Colon (tissue), 2 donors: Measurements from ENCODE around the gene CCDC85A.

Experiments
- FAIRE-seq: peaks from 2 replicates; lab custom pipeline; 2012; peaks lifted over from hg19 to GRCh38; lab: Jason Lieb, UNC
- donor health status: control.
- donor health status: control.

CCDC85A gene

GRCh38 chr2:56309626-56310170 is 125.9 kb downstream of the CCDC85A start:
- no peak for FAIRE-seq

GRCh38 chr2:56313500-56313921 is 129.7 kb downstream of the CCDC85A start:
- no peak for FAIRE-seq

GRCh38 chr2:56314371-56314770 is 130.6 kb downstream of the CCDC85A start:
- no peak for FAIRE-seq

- no peak for FAIRE-seq
Measured at GRCh38 chr2:56314796-56315195, 131.0 kb downstream of the CCDC85A start.

- no peak for FAIRE-seq
Measured at GRCh38 chr2:56315376-56315775, 131.6 kb downstream of the CCDC85A start.

GRCh38 chr2:56316011-56316410 is 132.2 kb downstream of the CCDC85A start:
- FAIRE-seq = no peak

- FAIRE-seq = no peak
Measured at GRCh38 chr2:56318147-56318546, 134.4 kb downstream of the CCDC85A start.

GRCh38 chr2:56325661-56326345 is 142.0 kb downstream of the CCDC85A start:
- FAIRE-seq = no peak

GRCh38 chr2:56326346-56326741 is 142.6 kb downstream of the CCDC85A start:
- no peak for FAIRE-seq

GRCh38 chr2:56331810-56332209 is 148.0 kb downstream of the CCDC85A start:
- no peak for FAIRE-seq

- FAIRE-seq = no peak
Measured at GRCh38 chr2:56333812-56334485, 150.2 kb downstream of the CCDC85A start.

GRCh38 chr2:56334622-56335021 is 150.8 kb downstream of the CCDC85A start:
- FAIRE-seq = no peak

GRCh38 chr2:56335101-56335500 is 151.3 kb downstream of the CCDC85A start:
- no peak for FAIRE-seq

- FAIRE-seq = no peak
Measured at GRCh38 chr2:56337342-56337741, 153.6 kb downstream of the CCDC85A start.

GRCh38 chr2:56338232-56338631 is 154.4 kb downstream of the CCDC85A start:
- FAIRE-seq = no peak

GRCh38 chr2:56344771-56345170 is 161.0 kb downstream of the CCDC85A start:
- FAIRE-seq = no peak

GRCh38 chr2:56347881-56348280 is 164.1 kb downstream of the CCDC85A start:
- FAIRE-seq = no peak

GRCh38 chr2:56348392-56349210 is 164.8 kb downstream of the CCDC85A start:
- no peak for FAIRE-seq

GRCh38 chr2:56357655-56358295 is 174.0 kb downstream of the CCDC85A start:
- no peak for FAIRE-seq

- no peak for FAIRE-seq
Measured at GRCh38 chr2:56361844-56362243, 178.1 kb downstream of the CCDC85A start.

GRCh38 chr2:56364902-56365301 is 181.1 kb downstream of the CCDC85A start:
- FAIRE-seq = no peak

- FAIRE-seq = no peak
Measured at GRCh38 chr2:56369316-56369715, 185.5 kb downstream of the CCDC85A start.
